GM18508 (cell line): ENCODE measurements around the gene YTHDC2.
"Not testable (repeated sequence)": the region's sequence is repeated elsewhere in the genome, so short reads cannot be mapped to it uniquely, and the experiment has no call there.

Source experiments
- ATAC-seq: cut with Tn5 transposase; IDR thresholded peaks from one replicate; pipeline ENCODE4 v1.9.1; 2021; ENCODE audit warnings: moderate number of reproducible peaks; ENCODE audit not compliant: insufficient read depth, unreplicated experiment

Gene YTHDC2

DNA sequence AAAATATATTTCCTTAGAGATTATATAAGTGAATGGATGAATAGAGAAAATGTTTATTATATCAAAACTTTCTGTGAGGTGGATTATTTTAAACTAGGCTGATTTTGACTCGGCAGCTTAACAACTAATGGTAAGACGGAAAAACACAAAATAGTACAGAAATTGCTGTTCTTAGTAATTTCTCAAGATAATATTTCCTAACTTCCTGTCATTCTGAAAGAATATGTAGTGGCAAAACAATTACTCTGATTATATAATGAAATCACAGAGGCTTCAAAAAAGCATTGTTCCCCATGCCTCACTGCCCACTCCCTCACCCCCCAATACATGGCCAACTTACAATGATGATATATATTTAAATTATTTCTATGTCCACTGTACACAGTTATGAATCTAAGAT, 85.4 kb downstream of the YTHDC2 start:
- ATAC-seq, result no peak

DNA sequence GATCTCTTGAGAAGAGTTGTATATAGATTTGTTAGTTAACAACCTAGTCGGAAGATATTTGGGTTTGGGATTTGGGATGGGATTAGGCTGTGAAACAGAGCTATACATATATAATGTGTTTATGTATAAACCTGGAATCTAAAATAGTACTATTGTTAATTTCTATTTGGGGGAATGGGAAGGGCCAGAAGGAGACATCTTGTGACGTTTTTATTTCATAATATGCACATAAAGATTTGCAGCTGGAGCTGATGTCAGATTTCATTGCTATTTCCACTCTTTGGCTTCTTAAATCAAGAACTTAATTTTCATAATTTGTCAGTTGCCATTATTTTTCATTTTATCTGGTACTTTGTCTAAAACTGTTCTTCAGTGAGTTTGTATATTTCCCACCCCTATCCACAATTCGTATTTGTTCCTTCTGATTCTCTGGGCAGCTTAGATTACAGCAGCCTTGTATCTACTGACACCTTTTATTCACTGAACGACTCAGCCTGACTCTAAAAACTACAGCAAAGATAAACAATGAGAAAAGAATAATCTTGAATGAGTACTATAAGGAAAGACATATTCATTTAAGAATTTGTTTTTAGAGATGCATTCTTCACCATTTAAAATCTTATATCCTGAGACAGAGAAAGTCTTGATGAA, 86.9 kb downstream of the YTHDC2 start:
- no peak for ATAC-seq

DNA sequence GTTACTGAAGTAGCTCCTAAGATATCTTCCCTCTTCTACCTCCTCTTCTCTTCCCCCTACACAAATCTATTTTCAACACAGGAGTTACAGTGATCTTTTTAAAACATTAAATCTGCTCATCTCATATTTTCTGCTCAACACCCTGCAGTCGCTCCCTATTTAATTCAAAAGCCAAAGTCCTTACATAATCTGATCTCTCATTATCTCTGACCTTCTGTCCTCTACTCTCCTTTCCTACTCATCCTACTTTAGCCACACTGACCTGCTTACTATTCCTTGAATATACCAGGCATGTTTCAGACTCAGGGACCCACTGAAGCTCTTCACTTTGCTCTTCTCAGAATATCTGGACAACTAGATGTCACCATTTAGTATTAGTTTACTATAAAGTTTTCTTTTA, 87.9 kb downstream of the YTHDC2 start:
- no peak for ATAC-seq

DNA sequence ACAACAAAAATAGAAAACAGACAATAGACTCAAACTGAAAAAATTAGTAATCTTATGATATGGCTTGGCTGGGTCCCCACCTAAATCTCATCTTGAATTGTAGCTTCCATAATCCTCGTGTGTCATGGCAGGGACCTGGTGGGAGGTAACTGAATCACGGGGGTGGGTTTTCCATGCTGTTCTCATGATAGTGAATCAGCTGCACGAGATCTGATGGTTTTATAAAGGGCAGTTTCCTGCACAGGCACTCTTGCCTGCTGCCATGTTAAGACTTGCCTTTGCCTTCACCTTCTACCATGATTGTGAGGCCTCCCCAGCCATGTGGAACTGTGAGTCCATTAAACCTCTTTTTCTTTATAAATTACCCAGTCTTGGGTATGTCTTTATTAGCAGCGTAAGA, 89.8 kb downstream of the YTHDC2 start:
- ATAC-seq, result not testable (repeated sequence)

DNA sequence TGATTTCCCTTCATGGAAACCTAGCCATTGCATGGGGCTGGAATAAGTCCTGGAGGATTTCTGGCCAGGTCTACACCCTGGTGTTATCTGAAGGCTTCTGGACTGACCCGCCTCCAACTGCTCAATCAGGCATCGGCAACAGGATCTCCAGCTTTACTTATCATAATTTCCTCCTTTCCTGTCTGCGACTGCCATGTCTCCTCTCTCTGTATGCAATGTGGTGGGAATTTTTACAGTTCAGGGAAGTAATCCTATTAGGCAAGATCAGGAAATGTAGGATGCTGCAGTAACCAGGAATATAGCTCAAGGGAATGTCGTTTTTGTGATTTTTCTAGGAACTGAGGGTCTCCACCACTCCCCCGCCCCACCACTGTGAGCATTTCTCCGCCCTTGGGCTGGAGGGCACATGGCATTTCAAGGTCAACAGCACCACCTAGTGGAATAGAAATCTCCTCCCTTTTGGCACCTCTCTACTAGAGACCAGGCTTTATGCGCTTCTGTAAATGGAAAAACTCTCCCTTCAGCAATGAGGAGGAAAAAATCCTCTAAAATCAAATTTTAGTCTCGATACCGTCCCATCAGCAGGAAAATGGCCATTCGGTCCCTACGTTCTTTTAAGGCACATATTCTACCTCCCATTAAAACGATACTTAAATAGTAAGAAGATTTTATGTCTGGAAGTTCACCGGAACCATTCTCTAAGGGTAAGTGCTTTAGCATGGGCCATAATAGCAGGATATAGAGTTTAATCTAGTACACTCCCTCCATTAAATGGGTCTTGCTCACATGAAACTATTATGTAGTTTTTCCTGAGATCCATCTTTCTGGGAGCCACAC, 93.0 kb downstream of the YTHDC2 start:
- ATAC-seq, result peak; percentile 84

- ATAC-seq, result no peak
Observed at GRCh38 chr5:113607361-113607760, 93.9 kb downstream of the YTHDC2 start.

DNA sequence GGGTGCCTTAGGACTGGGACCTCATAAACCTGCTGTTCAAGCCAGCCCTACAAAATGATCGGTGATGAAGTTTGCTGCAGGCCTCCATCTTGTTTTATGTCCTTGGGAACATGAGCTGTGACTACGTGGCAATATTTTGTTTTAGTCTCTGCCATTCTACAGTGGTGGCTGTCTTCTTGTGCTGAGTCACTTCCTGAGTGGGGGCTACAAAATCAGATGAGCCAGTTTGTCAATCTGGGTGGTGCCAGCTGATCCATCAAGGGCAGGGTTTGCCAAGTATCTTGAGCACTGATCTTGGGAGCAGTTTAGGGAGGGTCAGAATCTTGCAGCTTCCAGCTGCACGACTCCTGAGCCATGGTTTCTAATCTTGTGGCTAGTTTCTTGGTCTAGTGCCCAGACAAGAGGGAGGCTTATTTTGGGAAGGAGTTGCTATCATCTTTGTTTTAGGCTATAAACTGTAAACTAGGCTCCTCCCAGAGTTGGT, 94.7 kb downstream of the YTHDC2 start:
- no peak for ATAC-seq

DNA sequence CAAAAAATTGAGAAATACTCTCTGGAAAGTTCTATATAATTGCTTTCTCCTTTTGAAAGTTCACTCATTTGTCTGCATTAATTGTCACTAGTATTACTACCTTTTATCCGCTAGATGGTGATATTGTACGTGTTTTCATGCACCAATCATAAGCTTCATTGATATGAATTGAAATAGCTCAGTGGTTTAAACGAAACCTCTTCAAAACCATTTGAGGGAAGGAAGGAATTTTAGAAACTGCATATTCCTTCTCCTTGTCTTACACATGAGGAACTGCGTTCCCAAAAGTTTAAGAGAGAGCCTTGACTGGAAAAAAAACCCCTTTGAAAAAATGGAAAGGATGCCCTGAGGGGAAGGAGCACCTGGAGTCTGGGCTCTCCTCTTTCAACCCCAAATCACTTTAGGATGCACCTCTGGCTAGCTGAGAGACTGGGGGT, 98.6 kb downstream of the YTHDC2 start:
- peak; percentile 80 for ATAC-seq

- no peak for ATAC-seq
Observed at GRCh38 chr5:113614191-113614590, 100.7 kb downstream of the YTHDC2 start.

- no peak for ATAC-seq
Observed at GRCh38 chr5:113615708-113616107, 102.2 kb downstream of the YTHDC2 start.

GRCh38 chr5:113617191-113617796, 103.8 kb downstream of the YTHDC2 start:
- no peak for ATAC-seq

DNA sequence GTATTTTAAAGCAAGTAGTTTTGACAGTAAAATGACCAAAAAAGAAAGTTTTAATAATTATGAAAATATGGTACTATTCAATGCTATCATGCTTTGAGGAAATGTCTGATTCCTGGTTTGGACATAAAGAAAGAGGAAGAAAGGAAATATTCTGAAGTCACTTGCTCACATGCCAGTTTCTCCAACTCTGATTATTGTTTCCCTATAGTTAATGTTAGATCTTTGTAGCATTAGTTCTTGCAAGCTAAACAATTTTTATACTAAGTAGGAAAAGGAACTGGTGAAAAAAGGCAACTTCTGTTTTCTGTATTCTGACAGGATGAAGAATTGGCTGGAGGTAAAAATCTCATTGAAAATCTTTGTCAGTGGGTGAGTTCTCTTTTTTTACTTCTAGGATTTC, 119.5 kb downstream of the YTHDC2 start:
- ATAC-seq, result no peak

- no peak for ATAC-seq
Observed at GRCh38 chr5:113634957-113635356, 121.5 kb downstream of the YTHDC2 start.

DNA sequence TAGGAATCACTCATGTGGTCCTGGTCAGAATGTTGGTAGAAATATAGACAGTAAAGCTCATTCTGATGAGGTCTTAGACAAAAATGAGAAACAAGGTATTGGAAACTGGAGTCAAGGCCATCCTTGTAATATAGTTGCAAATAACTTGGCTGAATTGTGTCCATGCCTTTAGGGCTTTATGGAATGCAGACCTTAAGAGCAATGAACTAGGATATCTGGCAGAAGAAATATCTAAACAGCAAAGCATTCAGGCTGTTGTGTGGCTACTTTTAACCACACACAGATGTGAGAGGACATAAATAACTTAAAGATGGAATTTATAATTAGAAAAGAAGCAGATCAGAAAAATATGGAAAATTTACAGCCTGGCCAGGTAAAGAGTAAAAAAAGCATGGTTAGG, 128.2 kb downstream of the YTHDC2 start:
- ATAC-seq, result no peak
